SK-N-SH (cell line): ENCODE measurements around the gene OR52I1.

Source experiments
- CTCF ChIP-seq: fragments of 200-600 bp; sonication (generic); IDR thresholded peaks from 2 replicates; pipeline ENCODE4 v1.6.1; 2017; ENCODE audit warnings: antibody characterized with exemption, mild to moderate bottlenecking, moderate library complexity
- EP300 ChIP-seq, 2 experiments: IDR thresholded peaks; 2 replicates each; pipeline versions ENCODE4 v1.4.0 to v1.6.1; 2012; ENCODE audit warnings: borderline replicate concordance in 1 of 2, low read depth in 1 of 2, low read length in 1 of 2
- FOXM1 ChIP-seq: IDR thresholded peaks from 2 replicates; pipeline ENCODE4 v1.4.0; 2012; ENCODE audit warnings: low read depth, mild to moderate bottlenecking
- MAX ChIP-seq: IDR thresholded peaks from 2 replicates; pipeline ENCODE4 v1.4.0; 2012; ENCODE audit warnings: low read depth
- NFIC ChIP-seq: IDR thresholded peaks from 2 replicates; pipeline ENCODE4 v1.4.0; 2012; ENCODE audit warnings: borderline replicate concordance
- PBX3 ChIP-seq: IDR thresholded peaks from 2 replicates; pipeline ENCODE4; 2012
- POLR2AphosphoS5 ChIP-seq: IDR thresholded peaks from 2 replicates; pipeline ENCODE4 v1.6.1; 2012; ENCODE audit warnings: low read depth, low read length
- RAD21 ChIP-seq: IDR thresholded peaks from 2 replicates; pipeline ENCODE4 v1.6.1; 2012; ENCODE audit warnings: mild to moderate bottlenecking, low read length
- REST ChIP-seq: IDR thresholded peaks from 2 replicates; pipeline ENCODE4 v1.6.1; 2012; ENCODE audit warnings: mild to moderate bottlenecking, low read depth, low read length, moderate library complexity
- SIN3A ChIP-seq: IDR thresholded peaks from 2 replicates; pipeline ENCODE4 v1.6.1; 2012; ENCODE audit warnings: low read depth, mild to moderate bottlenecking, low read length, moderate library complexity, borderline replicate concordance
- TCF12 ChIP-seq: IDR thresholded peaks from 2 replicates; pipeline ENCODE4 v1.4.0; 2012
- YY1 ChIP-seq: IDR thresholded peaks from 2 replicates; pipeline ENCODE4 v1.4.0; 2012; ENCODE audit warnings: low read depth, mild to moderate bottlenecking

- TF ChIP-seq CTCF, result no peak
- no peak for TF ChIP-seq MAX
- TF ChIP-seq POLR2AphosphoS5, result no peak
- no peak for TF ChIP-seq FOXM1
- no peak for TF ChIP-seq RAD21
- TF ChIP-seq REST, result no peak
- TF ChIP-seq EP300 (IDR thresholded peaks at IDR 0.05; ENCODE audit: borderline replicate concordance in 1 of 2, low read depth in 1 of 2, low read length in 1 of 2), result no peak
- TF ChIP-seq NFIC, result no peak
- no peak for TF ChIP-seq SIN3A
- no peak for TF ChIP-seq YY1
- no peak for TF ChIP-seq PBX3
- TF ChIP-seq TCF12, result no peak
Observed at GRCh38 chr11:4546878-4547277, 47.0 kb upstream of the OR52I1 start.
